Fibroblast of mammary gland (primary cell): Measurements from ENCODE around the gene C1orf105.

Experiments
- DNase-seq: peaks from one replicate; pipeline ENCODE4 v3.0.0-alpha.2; 2010; ENCODE audit warnings: low read depth
- H3K4me3 ChIP-seq: 2 replicates; pipeline ENCODE4 v1.5.1; 2011; ENCODE audit warnings: low read depth, mild to moderate bottlenecking, low read length, moderate library complexity; ENCODE audit not compliant: control insufficient read depth
- CTCF ChIP-seq: conservative IDR thresholded peaks from 2 replicates; pipeline ENCODE4 v1.5.1; 2011; ENCODE audit warnings: low read depth, low read length, inconsistent platforms; ENCODE audit not compliant: control insufficient read depth, insufficient read depth

The C1orf105 gene

GRCh38 chr1:172477741-172478140 is 57.3 kb downstream of the C1orf105 start:
- no peak for DNase-seq
- H3K4me3 ChIP-seq, result no peak overlapping the region
- TF ChIP-seq CTCF, result no peak

- no peak for TF ChIP-seq CTCF
- no peak overlapping the region for H3K4me3 ChIP-seq
- DNase-seq, result no peak
Measured at GRCh38 chr1:172478485-172478884, 58.0 kb downstream of the C1orf105 start.

GRCh38 chr1:172480431-172480830 is 59.9 kb downstream of the C1orf105 start:
- no peak overlapping the region for H3K4me3 ChIP-seq
- no peak for TF ChIP-seq CTCF
- DNase-seq, result no peak

GRCh38 chr1:172482044-172482443 is 61.6 kb downstream of the C1orf105 start:
- no peak overlapping the region for H3K4me3 ChIP-seq
- DNase-seq, result no peak
- TF ChIP-seq CTCF, result no peak

- no peak for TF ChIP-seq CTCF
- no peak overlapping the region for H3K4me3 ChIP-seq
- no peak for DNase-seq
Measured at GRCh38 chr1:172483448-172483847, 63.0 kb downstream of the C1orf105 start.

GRCh38 chr1:172484252-172484651 is 63.8 kb downstream of the C1orf105 start:
- no peak overlapping the region for H3K4me3 ChIP-seq
- no peak for TF ChIP-seq CTCF
- DNase-seq, result no peak

GRCh38 chr1:172485626-172486025 is 65.1 kb downstream of the C1orf105 start:
- H3K4me3 ChIP-seq, result no peak overlapping the region
- no peak for DNase-seq
- no peak for TF ChIP-seq CTCF
